Medulla oblongata (tissue), 1 donor: ENCODE data around the gene LMNTD1.
"Not testable (repeated sequence)": the region's sequence is repeated elsewhere in the genome, so short reads cannot be mapped to it uniquely, and the experiment has no call there.

Experiments
- DNase-seq: peaks from one replicate; pipeline ENCODE4 v3.0.0-alpha.2; 2015; ENCODE audit errors: extremely low spot score

LMNTD1 gene

DNA sequence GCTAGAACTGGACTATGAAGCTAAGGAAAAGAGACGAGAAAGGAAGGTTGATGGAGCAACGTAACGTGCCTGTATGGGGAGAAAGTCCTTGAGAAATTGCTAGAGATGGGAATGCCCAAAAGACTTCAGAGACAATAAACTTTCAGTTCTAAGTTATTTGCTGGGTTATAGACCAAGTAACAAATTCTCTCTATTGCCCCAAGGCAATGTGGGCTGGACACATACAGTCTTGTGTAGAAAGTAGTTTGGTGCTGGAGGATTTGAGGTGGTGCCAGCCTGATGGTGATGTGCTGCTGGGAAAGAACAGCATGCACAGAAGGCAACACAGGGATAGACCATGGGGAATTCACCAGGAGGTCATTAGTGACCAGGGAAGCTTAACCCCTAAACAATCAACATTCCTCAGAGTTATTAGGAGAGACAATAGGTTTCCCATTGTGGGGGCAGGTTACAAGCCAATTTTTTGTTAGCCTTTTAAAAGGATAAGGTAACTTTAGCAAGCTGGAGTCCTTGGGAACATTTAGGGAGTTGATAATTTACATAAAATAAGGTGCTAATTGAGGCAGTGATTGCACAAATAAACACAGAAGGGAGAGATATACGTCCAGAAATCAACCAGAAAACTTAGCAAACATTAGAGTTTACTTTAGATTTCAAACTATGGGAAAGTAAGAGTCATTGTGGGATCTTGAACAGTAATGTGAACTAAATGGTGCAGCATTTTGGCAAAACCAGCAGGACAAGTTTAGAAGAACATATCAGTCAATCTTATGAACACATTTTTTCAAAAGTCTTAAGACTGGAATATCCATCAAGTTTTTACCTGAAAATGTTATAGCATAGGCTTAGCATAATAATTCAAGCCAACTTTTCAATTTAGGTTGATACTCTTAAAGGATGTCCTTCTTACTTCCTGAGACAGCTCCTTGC, 61.4 kb downstream of the LMNTD1 start:
- DNase-seq: no peak

DNA sequence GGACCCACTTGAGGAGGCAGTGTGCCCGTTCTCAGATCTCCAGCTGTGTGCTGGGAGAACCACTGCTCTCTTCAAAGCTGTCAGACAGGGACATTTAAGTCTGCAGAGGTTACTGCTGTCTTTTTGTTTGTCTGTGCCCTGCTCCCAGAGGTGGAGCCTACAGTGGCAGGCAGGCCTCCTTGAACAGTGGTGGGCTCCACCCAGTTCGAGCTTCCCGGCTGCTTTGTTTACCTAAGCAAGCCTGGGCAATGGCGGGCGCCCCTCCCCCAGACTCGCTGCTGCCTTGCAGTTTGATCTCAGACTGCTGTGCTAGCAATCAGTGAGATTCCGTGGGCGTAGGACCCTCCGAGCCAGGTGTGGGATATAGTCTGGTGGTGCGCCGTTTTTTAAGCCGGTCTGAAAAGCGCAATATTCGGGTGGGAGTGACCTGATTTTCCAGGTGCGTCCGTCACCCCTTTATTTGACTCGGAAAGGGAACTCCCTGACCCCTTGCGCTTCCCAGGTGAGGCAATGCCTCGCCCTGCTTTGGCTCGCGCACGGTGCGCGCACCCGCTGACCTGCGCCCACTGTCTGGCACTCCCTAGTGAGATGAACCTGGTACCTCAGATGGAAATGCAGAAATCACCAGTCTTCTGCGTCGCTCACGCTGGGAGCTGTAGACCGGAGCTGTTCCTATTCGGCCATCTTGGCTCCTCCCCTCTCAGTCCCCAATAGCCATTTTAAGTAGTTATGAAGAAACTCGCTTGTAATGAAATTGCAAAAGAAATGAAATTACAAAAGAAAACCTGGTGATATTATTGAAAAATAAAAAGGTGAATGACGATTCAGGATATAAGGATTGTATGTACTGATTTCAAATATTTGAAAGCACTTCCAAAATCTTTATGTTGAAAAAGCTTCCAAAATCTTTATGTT, 63.9 kb downstream of the LMNTD1 start:
- DNase-seq: not testable (repeated sequence)

DNA sequence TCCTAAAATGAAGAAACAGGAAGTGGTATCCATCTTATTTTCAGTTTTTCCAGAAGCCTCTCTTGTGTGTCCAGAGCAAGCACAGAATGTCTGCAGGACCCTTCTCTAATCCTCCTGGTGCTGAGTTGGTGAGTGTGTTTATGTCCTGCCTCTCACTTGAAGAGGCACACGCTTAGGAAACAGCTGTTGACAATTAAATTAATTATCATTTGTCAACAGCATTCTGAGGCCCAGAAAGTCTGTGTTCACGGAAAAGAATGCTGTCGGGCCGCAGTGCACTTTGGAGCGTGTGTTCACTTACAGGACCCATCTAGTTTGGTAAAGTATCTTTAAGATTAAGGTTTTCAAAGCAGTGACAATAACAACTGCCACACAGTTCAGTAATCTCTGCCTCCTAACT, 70.5 kb downstream of the LMNTD1 start:
- DNase-seq: no peak

DNA sequence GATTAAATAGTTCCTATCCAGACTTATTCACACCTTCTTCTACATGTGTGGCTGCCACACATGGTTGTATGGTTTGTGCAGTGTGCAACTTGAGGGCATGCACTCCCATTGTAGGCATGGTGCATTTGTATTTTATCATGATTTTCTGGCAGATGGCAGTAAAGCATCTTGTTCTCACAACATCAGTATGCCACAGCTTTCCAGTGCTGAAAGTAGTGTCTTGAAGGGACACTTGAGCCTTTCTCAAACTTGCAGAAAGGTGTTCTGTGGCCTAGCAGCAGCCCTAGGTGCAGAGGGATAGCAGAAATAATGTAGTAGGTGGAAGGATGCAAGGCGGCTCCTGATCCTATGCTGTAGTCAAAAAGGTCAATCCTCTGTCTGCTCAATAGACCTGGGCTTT, 72.9 kb downstream of the LMNTD1 start:
- no peak for DNase-seq

DNA sequence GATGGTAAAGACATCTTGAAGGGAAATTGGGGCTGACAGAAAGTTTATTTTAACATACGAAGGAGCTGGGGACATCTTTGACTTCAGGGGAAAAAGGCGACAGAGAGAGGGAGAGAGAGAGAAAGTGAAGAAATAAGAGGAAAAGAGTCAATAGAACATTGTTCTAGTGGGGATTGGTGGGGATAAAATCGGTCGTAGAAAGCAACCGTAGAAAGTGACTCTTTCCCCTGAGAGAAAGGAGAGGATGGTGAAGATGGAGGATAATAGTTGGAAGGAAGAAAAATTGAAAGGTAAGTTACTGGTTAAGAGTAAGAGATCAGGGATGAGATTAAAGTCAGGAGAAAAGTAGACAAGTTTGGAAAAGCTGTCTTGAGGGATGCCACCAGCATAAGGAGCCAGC, 75.9 kb downstream of the LMNTD1 start:
- DNase-seq: no peak

DNA sequence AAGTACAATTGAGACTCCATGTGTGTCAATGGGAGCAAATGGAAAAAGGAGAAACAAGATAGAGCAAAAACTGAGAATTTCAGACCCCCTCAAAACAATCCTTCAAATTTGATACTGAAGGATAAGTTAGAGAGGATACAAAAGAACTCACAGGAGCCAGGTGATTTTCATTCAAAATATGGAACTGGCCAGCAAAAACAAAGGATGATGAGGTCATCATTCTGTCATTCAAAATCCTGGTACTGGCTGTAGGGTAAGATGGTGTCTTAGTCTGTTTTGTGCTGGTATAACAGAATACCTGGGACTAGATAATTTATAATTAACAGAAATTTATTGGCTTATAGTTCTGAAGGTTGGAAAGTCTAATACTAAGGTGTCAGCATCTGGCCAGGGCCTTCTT, 80.6 kb downstream of the LMNTD1 start:
- no peak for DNase-seq

DNA sequence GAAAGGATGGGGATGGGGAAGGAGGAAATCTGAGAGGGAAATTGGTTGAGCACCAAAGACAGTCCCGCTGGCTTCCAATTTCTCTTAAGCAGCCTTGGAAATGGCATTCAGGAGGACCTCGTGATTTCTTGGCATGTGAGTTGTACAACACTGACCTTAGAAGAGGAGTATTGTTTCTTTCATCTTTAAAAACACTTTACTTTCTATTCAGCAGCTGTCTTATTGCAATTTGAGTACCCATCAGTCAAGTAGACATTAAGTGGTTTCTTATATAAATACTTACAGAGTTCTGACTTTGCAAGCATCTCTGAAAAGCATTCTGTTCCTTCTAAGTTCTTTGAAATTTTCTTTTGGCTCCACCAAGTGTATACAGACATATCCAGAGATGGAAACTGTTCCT, 83.2 kb downstream of the LMNTD1 start:
- DNase-seq: no peak

DNA sequence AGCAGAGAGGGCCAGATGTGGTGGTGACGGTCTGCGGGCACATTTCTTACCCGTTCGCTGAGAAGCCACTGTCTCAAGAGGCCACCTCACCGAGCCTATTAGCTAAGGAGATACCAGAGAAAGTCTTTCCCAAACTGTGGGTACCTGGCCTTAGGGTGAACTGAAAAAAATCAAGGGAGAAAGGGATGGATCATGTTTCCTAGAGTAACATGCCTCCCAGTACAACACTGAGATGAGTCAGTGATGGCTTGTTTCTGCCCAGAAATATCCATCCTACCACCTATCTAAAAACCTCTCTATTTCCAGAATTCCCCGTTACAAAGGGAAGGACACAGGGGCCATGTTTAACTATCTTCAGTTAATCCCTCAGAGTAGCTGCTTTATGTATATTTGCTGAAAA, 83.7 kb downstream of the LMNTD1 start:
- DNase-seq: no peak

DNA sequence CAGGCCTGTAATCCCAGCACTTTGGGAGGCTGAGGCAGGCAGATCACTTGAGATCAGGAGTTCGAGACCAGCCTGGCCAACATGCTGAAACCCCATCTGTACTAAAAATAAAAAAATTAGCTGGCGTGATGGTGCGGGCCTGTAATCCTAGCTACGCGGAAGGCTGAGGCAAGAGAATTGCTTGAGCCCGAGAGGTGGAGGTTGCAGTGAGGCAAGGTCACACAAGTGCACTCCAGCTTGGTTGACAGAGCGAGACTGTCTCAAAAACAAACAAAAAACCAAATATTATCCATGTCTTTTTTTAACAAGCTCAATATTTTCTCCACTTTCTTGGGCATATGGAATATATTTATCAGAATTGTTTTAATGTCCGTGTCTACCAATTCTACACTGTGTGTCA, 89.6 kb downstream of the LMNTD1 start:
- no peak for DNase-seq

DNA sequence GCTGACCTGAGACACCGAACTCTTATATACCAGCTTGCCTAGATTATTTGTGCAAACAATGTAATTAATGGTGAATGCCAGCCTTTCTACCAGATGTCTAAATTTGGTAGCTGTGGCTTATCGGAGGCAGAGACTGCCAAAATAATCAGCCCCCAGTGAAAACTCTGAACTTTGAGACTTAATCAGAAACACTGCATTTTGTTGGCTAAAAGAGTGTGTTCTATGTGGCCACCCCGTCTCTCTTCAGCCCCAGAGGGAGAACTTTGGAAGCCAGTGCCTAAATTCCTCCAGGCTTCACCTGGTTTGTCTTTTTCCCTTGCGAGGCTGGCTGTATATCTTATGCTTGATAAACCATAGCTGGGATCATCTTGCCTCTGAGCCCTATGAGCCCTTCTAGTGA, 90.1 kb downstream of the LMNTD1 start:
- no peak for DNase-seq

DNA sequence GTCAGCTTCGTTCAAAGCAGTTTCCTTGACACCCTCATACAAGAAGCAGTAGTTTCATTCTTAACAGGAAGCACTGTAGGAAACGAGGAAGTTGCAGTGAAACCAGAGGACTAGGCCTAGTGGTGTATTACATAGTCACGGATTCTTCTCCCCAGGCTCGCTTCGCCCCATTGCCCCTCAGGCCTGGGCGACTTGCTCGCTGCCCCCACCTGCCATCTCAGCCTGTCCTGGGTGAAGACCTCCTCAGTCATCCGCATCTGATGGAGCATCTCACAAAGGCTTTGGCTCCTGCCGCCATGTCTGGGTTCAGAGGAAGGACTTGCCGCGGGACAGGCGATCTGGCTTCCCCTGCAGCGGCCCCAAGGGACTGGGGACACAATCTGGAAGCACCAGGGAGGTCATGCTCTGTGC, 93.5 kb downstream of the LMNTD1 start:
- DNase-seq: peak; percentile 44

DNA sequence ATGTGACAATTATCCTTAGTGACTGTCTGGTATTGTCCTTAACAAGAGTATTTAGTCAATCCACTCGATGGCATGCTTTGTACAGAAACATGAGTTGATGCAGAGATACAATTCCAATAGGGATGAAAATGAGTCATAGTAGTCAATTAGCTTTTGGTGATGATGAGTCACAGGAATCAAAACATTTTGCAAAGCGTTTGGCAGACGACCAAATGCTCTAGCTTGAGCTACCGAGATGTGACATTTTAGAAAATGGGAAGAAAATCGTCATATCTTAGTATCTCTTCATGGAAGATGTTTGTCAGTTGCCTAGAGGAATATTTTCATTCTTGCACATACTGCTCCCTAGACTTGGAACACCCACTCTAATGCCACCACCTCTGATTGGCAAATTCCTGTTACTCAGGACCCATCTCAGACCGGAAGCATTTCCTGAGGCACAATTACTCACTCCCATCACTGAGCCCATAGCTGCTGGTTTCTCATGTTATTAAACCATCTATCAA, 95.0 kb downstream of the LMNTD1 start:
- DNase-seq: no peak

DNA sequence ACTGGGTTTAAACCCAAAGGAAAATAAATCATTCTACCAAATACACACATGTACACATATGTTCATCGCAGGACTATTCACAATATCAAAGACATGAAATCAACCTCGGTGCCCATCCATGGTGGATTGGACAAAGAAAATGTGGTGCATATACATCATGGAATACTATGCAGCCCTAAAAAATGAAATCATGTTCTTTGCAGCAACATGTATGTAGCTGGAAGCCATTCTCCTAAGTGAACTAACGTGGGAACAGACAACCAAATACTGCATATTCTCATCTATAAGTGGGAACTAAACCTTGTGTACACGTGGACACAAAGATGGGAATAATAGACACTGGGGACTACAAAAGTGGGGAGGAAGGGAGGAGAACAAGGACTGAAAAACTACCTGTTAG, 96.6 kb downstream of the LMNTD1 start:
- DNase-seq: no peak

DNA sequence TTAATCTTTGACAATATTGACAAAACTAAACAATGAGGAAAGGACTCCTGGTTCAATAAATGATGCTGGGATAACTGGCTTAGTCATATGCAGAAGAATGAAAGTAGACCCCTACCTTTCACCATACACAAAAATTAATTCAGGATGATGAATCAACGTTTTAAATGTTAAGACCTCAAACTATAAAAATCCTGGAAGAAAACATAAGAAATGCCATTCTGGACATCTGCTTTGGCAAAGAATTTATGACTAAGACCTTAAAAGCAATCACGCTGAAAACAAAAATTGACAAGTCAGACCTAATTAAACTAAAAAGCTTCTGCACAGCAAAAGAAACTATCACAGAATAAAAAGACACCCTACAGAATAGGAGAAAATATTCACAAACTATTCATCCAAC, 97.4 kb downstream of the LMNTD1 start:
- no peak for DNase-seq

DNA sequence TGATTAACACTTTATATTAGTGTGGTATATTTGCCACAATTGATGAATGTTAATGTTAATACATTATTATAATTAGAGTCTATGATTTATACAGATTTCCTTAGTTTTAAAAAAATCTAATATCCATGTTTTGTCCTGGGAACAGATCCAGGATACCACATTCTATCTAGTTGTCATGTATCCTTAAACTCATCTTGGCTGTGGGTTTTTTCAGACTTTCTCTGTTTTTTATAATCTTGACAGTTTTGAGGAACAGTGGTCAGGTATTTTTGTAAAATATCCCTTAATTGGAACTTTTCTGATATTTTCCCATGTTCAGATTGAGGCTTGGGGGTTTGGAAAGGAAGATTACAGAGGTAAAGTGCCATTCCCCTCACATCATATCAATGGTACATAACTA, 104.1 kb downstream of the LMNTD1 start:
- no peak for DNase-seq

DNA sequence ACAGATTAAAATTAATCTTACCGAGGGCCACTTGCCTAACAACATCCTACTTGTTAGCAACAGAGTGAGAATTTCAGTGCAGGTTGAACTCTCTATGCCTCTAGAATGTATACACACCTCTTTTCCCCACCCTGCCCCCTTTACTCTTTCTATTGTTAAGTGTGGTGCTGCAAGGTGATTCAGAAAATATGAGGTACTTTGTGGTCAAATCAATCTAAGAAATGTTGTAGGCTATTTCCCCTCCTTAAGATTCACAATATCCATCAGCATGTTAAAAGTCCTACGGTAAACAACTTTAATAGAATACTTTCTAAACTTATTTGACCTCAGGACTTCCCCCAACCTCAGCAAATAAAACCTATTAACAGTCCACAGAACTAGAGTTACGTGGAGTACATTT, 106.0 kb downstream of the LMNTD1 start:
- DNase-seq: no peak

DNA sequence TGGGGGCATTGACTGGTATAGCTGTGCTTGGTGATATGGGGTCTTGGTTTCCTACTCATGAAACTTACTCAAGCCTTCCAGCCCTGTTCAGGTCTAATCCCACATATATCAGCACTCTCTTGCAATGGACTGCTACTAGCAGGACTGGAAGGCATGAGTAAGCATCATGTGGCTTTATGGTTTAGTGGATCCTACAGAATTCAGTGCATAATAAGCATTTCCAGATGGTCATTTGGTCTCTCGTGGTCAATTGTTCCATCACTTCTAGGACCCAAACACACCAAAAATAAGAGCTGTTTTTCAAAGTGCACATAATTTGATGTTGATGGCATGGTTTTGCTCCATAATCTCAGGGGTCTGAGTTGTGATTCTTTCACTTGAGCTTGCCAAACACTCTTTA, 114.4 kb downstream of the LMNTD1 start:
- DNase-seq: no peak

DNA sequence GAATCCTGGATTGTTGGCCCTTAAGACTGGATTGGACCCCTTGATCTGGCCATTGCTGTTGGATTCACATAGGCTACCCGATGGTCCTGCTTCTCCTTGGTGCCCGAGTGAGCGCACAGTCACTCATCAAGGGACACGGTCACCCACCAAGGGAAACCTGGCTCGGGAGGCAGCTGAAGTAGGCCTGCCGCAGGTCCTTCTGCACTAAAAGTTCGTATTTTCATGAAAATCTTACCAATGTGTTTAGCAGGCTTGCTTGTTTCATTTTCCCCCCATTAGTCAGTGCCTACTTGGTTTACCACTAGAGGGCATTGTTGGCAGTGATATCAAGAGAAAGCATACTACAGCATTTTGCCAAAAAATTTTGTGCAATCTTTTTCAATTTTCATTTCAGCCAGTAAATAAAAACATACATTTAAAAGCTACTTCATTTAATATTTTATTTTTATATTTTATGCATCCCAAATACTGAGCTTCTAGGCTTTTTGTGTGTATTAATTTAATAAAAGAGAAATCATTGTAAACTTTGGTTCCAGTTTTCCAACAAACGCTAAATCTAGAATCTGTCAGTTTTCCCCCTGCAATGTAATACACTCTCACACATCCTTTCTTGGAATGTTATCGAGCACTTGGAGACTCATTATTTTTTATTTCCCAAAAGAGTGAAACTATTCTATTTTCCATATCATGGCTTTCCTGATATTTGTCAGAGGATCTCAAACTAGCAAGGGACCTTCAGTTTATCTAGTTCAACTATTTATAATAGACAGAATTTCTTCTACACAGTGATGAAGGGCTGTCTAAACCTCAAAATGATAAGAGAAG, 116.7 kb downstream of the LMNTD1 start:
- peak; percentile 91 for DNase-seq

DNA sequence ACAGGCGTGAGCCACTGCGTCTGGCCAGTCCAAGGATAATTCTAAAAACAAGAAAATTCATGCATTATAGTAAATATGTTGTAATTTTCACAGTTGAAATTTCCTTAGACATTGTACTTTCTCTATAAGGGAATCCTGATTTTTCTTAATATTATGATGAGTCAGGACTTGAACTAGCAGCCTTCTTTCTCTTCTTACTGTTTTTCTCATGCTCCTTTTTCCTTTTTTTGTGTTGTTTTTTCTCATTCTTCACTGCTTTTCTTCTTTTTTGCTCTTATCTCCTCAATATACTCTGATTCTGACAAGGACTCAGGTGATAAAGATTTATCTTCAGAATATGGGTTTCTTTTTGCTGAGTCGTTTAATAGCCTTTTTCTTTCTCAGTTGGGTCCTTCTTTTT, 117.7 kb downstream of the LMNTD1 start:
- no peak for DNase-seq

DNA sequence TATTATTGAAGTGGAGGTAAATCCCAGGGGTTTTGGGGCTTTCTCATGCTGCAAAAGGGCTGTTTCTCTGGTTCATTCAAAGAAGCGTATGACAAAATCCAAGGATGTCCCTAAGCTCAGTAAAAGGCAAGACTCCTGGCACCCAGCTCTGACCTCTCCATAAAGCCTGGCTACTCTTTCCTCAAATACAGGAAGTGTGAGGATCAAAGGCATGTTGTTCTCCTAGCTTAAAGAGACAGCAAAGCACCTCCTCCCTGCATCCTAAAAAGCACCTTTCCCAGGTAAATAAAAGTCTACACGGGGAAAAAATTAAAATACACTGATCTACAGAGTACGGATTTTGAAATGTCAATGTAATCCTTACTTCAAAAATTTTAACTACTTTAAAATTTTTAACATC, 118.6 kb downstream of the LMNTD1 start:
- no peak for DNase-seq

DNA sequence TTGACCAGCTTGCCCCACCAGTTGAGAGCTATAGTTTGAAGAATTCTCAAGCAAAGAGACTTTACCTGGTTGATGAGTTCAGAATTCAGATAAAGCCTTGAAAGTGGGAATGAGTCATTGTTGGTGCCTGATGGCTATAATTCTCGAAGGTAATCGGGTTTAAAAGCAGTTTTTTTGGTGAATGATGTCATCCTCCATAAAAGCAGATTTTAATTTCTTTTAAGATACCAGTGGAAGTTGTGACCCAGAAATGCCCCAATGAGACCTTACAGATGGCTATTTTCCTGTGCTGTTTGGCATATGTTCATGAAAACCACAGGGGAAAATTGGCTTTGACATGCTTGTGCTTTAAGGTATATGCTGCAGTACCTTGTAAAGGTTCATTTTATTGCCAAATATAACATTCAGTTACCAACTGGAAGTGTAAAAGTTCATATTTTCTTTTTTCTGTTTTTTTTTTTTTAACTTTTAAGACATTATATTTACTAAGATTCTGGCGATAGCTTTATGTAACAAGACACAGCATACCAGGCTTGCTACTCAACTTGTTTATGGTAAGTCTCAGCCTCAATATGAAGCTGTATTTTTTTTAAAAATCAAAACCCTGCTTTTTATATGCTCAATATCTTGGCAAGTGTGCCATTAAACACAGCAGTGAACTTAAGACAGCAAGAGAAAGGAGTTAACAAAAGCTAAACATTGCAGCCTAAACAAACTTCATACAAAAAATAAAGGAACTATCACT, 119.3 kb downstream of the LMNTD1 start:
- no peak for DNase-seq
